GOT3 (cell line): ENCODE measurements around the gene RENBP.
A peak's percentile ranks its signal among the peaks of the same experiment; 100 is the strongest.

Source experiments
- DNase-seq: peaks from one replicate; lab custom pipeline; 2025; ENCODE audit warnings: mixed read lengths; lab: John Stamatoyannopoulos, UW

The RENBP gene

DNA sequence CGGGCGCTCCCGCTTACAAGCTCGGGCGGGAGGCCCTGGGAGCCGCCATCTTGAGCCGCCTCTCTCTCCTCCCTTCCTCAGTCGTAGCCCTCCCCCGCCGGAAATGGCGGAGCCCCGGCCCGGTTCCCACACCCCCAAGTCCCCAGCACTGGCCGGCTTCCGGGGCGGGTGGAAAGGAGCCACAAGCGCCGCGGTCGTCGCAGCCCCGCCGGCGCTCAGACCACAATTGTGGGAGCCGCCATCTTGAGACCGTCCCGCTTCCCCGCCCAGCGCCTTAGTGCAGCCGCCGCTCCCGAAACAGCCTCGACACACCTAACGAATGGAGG is 26.6 kb upstream of the RENBP start:
- peak; percentile 57 for DNase-seq

DNA sequence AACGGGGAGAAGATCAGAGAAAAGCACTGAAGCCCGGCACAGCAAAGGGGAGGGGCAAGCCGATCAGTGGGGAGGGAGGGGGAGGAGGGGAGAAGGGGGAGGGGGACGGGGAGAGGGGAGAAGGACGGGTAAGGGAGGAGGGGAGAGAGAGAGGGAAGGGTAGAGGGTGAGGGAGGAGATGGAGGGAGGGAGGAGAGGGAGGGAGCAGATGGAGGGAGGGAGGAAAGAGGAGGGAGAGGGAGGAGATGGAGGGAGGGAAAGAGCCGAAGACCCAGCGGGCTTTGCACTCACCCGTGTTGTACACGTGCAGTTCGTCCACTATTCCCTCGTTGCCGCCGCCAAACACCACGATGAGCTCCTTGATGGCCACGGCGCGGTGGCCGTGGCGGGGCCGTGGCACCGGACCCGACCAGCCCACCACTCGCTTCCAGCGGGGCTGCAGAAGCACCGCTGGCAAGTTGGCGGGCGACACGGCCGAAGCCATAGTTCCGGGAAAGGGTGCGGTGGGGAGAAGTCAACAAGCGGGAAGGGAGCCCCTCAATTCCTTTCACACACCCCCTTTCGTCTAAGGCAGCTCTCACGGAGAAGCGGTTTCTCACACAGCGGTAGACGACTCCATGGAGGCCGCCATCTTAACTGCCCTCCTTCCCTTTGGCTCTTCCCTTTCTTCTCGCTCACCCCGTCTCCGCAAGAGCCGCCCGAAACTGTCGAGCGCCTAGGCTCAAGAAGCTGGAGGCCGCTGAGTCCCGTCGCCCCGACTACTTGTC is 26.1 kb upstream of the RENBP start:
- DNase-seq: no peak

DNA sequence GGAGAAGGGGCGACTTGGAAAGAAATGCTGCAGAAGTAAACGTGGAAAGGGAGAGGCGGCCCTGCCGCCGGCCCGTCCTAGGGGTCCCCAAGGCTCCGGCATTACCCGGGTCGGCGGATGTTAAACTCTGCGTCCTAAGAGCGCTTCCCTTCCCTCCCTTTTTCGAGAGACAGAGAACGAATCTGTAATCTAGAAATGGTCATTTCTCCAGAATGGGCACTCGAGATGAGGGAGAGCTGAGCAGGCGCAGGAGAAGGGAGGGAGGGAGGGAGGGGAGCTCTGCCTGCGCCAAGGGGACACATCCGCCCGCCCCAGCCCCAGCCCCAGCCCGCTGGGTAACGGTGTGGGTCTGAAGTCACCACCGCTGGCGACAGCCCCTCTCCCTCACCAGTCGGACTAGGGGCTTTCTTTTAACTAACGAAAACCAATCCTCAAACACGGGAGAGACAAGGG is 25.5 kb upstream of the RENBP start:
- DNase-seq: no peak

DNA sequence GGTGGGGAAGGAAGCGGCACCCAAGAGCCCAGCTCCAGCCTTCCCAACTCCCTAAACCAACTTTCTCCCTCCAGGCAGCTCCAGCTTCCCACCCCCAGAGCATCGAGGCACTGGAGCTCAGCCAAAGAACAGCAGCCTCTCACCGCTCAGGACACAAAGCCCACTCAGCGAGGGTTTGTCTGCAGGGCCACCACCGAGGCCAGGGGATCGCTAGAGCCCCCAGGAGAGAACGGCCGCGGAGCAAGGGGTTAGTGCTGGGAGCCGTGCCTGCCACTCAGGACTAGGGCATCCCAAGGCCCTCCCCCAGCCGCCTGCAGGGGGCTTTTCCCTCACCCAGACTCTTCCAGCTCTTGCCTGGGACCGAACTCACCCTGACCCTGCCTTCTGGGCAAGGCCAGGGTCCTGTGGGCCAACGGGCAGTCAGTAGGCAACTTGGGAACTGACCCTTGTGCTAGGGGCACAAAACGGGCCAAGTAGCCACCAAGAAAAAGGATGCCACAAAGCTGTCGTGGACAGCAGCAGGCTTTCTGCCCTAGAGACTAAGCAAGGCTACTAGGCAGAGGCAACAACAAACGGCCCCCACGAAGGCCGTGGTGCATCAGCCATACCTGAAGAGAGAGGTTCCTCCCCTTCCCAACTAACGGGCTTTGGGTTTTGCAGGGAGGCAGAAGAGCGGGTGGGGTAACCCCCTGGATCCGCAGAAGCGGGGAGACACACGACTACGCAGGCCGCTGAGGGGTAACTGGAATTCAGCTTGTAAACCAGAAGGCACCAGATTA is 24.9 kb upstream of the RENBP start:
- DNase-seq: no peak

DNA sequence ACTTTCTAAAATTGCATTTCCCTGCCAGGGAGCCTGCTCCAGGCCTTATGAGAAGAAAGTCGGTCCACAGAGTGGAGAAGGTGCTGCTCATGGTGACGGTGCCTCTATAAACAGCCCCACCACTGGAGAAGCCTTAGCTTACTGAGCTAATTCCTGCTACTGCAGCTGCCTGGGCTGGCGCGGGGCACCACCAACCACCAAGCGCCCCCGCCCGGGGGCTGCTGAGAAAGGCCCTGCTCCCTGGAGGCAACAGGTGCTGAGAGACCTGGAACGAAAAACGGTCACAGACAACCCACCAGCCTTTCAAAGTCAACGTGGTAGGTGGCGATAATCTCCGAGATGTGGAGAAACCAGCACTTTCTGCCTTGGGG is 24.3 kb upstream of the RENBP start:
- DNase-seq: no peak

DNA sequence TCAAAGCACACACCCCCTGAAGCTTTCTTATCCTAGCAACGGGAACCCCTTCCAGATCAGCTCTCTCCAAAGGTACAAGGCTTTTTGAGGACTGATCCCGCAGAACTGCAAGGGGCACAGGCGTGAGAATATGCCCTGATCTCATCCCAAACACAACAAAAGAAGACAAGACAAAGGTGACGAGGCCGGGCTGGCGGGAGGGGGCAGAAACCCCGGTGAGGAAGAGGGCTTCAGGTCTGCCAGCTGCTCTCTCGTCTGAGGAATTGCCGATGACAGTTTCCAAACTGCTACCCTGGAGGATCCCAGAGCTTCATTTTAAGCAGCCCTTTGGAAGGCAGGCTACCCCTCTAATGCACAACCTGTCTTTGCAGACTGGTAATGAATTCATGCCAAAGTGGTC is 23.8 kb upstream of the RENBP start:
- no peak for DNase-seq

DNA sequence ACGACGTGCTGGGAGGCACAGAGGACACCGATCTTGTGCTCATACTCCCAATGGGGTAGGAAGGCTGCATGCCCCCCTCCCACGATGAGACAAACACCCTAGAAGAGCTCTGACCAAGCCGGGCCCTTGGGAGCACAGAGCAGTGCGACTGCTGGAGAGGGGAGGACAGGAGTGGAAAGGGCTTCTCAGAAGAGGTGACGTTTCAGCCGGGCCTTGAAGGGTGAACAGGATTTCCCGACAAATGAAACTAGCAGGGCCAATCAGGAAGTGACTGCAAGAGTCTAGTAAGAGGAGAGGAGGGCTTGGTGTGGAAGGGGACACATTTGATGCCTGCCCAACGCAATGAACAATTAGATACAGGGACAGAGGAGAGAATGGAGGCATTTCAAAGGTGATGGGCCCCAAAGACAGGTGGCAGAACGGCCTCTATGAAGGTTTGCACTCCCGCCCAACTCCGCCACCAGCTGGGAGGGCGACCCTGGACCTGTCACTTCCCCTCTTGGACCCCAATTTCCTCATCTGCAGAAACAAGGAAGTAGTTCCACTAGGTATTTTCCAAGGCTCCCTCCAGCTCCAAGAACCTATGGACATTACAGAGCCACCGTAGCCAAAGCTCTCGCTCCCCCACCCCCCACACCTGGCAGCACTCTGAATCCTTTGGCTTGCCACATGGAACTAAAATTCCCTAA is 23.2 kb upstream of the RENBP start:
- no peak for DNase-seq

DNA sequence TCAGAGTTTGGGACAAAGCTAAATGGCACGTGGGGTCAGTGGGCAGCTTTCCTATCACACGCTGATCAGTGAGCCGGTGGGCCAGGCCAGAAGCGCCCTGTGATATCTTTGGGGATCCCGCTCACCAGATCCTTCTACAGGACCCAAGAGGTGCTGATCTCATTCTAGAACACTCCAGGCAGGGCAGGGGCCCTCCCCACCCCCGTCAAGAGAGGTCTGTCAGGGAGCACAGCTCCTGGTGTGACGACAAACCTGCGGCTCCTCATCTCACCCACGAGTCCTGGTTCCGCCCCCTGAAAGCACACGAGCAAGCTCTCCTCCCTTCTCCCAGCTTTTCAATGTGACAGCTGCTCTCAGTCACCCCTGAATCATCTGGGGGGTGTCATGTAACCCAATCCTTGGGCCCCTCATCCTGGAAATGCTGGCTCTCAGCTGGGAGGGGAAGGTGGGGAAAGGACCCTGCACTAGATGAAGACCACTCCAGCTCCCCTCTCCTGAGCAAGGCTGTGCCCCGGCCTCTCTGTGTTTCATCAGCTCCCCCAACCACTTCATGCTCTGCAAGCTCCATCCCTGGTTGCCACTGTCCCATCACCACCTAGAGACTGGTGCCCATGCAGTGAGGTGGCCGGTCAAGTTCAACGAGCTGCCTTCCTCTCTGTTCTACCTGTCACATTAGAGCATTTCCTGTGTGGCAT is 22.5 kb upstream of the RENBP start:
- DNase-seq: no peak

DNA sequence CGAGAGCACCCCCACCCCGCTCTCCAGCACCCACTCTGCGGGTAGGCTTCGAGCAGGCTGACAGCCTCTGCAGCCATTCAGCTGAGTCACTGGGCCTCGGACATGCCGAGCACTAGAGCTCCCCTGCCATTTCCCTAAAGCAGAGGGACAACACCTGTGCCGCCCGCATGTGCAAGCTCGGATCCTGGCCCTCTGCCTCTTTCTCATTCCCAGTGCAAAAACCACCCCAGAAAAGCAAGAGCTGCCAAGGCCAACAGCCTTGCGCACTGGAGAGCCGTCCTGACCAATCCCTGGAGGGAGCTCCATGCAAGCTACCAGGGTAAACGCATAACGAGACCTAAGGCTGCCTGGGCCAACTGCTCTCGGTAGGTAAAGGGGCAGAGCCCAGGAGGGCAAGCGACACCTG is 21.8 kb upstream of the RENBP start:
- no peak for DNase-seq

DNA sequence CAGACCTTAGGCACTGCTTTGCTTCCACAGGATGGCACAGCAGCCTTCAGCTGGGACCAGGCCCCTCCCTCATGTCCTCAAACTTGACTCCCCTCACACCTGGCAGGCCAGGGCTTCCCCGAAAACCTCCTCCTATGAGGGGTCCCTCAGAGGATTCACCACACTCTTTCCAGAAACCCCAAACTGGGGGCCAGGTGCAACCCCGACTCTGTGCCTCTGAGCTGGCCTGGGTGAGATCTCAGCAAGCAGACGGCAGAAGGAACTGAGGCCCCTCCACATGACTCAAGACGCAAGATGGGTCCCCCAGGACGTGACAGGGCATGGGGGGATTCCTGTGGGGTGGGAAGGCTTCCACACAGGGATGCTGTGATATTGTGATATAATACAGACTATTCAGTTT is 21.0 kb upstream of the RENBP start:
- DNase-seq: no peak

DNA sequence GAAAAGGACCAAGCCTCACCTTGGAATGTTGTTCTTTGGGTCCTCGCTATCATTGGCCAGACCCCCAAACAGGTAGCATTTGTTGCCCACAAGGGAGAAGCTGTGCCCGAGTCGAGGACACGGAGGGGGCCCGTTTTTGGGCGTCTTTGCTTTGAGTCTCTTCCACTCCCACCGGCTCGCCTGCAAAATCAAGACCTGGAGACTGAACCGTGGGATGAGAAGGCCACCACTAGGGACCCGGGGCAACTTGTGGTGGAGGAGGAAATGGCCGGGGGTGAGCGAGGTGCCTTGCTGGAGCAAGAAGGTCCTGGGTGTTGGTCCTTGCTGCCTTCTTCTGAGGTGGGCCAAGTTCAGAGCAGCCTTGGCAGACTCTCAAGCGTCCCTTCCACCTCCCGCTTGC is 19.7 kb upstream of the RENBP start:
- no peak for DNase-seq

DNA sequence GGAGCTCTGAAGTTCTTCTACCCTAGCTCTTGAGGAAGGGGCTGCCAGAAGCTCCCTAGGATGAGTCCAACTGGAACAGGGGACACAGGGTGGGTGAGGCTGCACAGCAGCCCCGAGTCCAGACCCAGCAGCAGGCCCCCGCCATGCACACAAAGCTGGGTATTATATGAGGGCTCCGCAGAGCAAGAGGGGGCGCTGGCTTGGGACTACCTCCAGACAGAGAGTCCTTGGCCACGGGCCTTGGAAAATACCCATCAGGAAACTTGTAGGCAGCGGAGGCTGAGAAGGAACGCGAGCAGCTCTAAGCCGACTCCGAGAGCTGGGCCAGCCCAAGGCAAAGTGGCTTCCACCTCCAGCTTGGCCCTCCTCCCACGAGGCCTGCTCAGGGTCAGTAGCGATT is 19.1 kb upstream of the RENBP start:
- no peak for DNase-seq

DNA sequence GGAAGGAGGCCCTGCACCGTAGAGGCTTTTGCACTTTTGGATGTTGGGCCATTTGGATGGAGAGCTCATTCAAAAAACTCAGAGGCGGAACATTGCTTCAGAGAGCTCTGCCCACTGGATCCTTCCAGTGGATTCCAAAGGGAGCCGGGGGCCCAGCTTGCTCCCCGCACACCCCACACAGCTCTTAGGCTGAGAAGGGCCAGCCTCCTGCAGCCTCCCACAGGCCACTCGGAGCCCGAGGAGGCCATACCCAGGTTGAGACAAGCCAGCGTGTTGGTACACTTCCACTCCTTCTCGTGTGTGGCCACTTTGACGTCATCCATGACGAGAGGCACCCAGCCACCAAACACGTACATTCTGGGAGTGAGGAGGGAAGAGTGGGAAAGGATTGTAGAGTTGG is 16.8 kb upstream of the RENBP start:
- no peak for DNase-seq

DNA sequence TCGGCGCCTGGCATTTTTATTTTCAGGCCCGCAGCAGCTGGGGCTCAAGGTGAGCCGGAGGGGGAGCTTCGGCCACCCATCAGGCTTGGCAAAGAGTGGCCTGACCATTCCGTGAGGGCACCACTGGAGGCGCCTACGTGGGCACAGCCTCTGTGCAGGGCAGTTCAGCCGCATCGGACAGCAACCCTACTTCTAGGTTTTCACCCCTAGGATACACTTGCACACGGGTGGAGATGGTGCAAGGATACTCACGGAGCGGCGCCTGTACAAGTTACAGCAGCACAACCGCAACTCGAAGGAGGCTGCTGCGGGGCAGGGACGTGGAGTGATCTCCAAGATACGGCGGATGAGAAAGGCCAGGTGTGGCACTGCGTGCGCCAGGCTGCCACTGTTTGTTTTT is 16.3 kb upstream of the RENBP start:
- no peak for DNase-seq

DNA sequence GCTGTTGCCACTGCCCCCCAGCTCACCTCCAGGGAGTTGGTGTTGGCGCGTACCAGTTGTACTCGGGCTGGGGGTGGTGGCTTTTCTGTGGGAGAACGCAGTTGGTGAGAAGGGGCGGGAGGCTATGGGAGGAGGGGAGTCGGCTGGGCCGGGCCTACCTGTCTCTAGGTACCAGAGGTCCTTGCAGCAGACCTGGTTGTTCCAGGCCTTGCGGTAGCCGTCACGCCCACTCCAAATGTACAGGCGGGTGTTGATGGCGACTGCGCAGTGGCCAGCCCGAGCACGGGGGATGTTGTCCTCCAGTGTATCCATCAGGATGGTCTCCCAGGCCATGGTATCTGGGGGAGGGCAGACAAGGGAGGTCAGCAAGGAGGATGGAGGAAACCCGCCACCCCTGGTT is 15.6 kb upstream of the RENBP start:
- no peak for DNase-seq

DNA sequence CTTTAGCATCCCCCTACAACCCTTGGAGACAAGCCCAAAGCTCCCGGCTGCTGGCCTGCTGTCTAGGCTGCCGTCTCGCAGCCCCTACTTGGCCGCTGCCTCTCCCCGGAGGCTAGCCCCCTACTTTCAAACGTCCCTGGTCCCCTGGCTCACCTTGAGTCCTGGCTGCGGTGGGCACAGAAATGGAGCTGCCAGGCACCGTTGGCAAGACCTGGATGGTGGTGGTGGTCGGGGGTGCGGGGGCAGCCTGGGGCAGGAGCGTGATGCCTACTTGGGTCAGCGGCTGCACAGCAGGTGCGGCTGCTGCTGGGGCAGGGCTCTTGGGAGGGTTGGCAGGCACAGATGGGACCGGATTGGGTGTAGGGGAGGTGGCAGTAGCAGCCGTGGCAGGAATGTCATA is 15.2 kb upstream of the RENBP start:
- no peak for DNase-seq

DNA sequence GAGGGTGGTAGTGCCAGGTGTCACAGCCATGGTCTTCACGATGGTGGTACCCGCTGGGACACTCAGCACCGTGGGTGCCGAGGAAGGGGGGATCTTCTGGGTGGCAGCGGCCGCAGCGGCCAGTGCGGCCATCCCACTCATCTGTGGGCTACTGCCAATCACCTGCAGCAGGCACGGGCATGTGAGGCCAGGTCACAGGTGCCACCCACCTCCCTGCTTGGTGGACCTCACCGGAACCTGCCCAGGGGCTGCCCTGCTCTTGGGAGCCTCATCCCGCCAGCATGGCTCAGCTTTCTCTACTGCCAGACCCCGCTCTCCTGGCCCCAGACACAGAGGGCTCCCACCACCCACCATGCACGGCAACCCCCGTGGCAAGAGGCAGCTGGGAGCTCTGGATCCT is 14.2 kb upstream of the RENBP start:
- no peak for DNase-seq

DNA sequence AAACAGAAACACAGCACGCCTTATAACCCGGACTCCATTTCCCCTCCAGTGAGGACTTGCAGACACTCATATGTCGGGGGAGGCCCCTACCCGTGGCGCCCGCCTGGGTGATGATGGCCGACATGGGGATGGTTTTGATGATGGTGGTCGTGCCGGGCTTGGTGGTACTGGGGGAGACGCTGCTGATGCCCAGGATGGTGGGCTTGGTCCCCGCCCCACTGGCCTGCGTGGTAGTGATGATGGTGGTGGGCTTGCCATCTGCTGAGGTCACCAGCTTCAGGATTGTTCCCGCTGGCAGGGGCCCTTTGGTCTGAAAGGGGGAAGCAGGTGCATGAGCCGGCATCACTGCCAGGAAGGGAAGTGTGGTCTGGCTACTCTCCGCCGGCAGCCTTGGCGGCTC is 12.8 kb upstream of the RENBP start:
- no peak for DNase-seq

DNA sequence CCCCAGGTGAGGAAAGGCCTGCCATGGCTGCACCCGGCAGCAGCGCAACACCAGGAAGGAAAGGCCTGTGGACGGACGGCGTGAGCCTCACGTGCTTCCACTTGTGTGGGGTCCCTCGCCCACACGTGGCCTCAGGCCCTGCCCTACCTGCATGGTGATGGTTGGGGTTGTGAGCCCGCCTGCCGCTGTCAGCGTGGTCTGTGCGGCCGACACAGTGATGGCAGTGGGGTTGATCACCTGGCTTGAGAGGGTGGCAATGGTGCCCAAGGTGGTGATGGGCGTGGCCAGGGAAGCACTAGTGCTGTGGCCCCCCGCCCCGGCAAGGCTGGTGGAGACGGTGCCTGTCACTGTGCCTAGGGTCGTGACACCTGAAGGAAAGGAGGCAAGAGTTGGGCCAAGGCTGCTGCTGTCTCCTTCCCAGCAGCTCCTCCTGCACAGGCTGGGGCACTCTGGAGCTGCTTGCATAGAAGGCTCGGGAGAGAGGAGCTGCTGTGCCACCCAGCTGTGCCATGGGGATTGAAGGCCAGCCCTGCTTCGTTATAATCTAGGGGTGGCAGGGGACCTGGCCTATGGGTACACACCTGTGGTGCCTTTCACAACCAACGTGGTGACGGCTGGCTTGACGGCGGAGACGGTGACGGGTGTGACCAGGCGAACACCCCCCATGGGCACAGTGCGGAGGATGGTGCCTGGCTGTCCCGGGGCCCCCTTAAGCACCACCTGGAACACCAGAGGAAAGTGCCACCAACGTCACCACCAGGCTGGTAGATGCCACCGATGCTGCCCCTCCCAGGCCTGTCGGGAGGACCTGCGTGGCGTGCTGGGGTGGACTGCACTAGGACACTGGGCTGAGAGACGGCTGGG is 11.8 kb upstream of the RENBP start:
- no peak for DNase-seq

DNA sequence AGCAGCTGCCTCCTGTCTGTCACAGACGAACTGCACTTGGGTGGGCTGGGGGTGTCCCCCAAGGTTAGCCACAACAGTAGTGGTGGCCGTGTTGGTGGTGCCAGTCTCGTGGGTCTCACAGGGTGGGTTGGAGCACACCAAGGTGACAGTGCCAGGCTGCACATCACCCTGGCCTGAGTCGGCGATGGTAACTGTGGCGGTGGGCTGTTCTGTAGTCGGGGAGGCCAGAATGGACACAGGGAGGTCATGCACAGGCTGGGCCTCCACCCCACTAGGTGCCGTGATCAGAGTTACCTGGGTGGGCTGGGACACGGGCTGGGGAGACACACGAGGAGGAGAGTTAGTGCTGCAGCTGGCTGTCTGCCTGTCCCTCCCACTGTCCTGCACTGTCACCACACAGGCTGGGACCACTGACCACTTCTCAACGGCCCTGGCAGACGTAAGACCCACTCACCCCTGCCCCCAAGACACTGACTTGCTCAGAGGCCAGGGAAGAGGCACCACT is 10.8 kb upstream of the RENBP start:
- no peak for DNase-seq

DNA sequence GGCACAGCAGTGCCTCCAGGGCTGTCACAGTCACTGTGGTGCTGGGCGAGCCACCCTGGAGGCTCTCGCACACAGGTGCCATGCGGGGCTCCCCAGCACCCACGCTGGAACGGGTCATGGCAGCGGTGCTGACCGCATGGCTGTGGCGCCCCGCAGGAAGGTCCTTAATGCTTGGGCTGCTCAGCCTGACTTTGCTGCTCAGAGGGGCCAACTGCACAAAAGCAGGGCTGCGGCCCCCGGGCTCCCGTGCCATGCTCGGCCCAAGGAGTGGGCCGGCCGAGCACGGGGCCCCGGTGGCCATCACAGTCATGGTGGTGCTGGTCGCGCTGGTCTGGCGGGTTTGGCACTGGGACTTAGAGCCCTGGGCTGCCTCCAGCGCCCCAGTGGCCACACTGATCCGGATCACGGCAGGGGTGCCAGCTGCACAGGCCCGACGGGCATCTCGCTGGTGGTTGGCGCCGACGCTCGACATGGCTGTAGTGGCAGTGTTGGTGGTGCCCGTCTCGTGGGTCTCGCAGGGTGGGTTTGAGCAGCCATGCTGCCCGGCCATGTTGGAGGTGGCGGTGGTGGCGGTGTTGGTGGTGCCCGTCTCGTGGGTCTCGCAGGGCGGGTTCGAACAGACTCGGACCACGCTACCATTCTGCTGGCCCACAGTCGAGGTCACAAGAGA is 10.2 kb upstream of the RENBP start:
- no peak for DNase-seq
